ENCODE results near the gene PSMA2.

PSMA2 gene

DNA sequence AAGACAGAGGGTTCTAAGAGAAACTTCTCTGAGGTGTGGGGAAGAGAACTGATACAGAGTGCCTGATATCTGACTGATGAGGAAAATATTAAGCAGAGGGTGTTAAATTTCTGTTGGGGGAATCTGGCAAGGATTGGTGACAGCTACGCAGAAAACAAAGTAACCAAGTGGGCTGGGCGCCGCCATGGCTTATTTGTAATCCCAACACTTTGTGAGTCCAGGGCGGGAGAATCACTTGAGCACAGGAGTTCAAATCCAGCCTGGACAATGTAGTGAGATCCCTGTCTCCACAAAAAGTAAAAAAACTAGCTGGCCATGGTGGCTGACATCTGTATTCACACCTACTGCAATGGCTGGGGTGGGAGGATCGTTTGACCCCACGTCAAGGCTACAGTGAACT is 18.0 kb downstream of the PSMA2 start:
- no peak overlapping the region for H3K27ac ChIP-seq
- TF ChIP-seq ZFX (IDR thresholded peaks at IDR 0.05) = no peak
- TF ChIP-seq, protein P1, sequence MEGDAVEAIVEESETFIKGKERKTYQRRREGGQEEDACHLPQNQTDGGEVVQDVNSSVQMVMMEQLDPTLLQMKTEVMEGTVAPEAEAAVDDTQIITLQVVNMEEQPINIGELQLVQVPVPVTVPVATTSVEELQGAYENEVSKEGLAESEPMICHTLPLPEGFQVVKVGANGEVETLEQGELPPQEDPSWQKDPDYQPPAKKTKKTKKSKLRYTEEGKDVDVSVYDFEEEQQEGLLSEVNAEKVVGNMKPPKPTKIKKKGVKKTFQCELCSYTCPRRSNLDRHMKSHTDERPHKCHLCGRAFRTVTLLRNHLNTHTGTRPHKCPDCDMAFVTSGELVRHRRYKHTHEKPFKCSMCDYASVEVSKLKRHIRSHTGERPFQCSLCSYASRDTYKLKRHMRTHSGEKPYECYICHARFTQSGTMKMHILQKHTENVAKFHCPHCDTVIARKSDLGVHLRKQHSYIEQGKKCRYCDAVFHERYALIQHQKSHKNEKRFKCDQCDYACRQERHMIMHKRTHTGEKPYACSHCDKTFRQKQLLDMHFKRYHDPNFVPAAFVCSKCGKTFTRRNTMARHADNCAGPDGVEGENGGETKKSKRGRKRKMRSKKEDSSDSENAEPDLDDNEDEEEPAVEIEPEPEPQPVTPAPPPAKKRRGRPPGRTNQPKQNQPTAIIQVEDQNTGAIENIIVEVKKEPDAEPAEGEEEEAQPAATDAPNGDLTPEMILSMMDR (conservative IDR thresholded peaks at IDR 0.05) = no peak

DNA sequence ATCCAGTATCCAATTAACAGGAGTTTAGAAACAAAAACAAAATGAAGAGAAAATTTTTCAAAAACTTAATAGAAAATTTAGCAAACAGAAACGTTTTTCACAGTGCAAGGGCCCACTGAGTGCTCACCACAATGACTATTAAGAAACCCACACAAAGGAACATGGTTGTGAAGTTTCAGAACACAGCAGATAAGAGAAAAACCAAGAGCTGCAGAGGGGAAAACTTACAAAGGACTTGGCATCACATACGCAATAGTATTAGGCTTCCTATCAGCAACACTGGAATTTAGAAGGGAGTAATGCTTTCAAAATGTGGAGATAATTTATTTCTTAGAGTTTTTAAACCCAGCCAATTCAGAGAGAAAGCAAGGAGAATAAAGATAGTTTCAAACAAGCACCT is 18.4 kb downstream of the PSMA2 start:
- no peak overlapping the region for H3K27ac ChIP-seq
- TF ChIP-seq ZFX (IDR thresholded peaks at IDR 0.05) = no peak
- TF ChIP-seq, protein P1 (conservative IDR thresholded peaks at IDR 0.05) = no peak

DNA sequence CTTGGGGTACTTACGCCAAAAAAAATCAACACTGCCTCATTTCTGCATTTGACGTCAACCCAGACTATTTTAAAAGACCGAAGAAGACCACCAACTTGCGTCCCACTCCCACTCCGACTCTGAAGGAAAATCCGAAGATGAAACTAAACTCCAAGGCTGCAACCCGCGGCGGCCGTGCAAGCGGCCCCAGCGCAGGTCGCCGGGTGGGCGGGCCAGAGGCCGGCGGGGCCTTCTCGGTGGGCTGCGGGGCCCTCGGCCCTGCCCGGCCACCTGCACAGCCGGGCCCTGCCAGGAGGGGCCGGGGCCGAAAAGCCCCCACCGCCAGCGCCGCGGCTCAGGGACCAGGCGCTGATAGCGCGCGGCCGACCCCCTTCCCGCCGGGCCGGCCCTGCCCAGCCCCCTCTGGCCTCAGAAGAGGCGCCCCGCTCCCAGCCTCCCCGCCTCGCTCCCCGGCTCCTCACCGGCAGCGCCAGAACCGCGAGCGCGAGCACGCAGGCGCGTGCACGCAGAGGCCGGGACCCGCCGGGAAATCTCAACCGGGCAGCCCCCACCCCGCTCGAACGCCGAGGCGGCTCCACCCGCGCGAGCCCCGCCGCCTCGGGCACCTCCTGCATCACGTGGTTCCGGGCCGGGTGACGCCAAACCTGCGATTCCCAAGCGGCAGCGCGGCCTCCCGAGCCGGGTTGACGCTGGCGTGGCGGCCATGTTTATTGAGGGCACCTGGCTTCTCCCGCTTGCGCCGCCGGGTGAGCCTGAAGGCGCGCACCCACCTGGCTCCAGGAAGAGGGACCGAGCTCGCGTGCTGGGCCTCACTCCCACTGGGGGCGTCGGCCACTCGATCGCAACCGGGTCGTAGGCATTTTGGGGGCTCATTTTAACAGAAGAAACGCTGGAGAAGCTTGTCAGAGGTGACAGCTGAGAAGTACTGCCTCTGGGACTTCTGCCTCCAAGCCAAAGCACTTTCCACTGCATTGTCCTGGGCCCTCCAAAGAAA is 20.2 kb downstream of the PSMA2 start, which contains the start of gene C7orf25:
Gene C7orf25 (minus strand): TSS at position 617 of the 994 bp plus-strand sequence. CDS start 1,170 bp downstream, outside the sequence.
- TF ChIP-seq, protein P1 (conservative IDR thresholded peaks at IDR 0.05) = no peak; the same call in 1 of the 2 replicates
- peak; percentile 83 for TF ChIP-seq ZFX (IDR thresholded peaks at IDR 0.05)
- H3K27ac ChIP-seq = peak within 1 kb of the TSS; percentile 90

DNA sequence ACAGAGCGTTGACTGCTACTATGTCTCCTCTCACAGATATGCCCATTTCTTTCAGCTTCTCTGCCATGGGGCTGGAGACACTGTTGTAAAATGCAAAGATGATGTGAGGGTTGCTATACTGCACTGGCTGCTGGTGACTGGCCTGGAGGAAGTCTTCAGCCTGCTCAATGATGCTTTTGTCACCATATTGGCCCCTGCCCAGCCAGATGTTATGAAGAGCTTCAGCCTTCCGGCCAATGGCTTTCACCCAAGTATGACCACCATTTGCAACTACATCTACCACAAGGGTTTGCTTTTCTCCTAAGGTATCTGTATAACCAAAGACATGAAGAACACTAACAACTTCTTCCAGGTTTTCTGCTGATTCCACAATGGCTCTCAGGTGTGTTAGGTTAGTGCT is 21.7 kb downstream of the PSMA2 start:
- TF ChIP-seq, protein P1 (conservative IDR thresholded peaks at IDR 0.05) = no peak
- no peak for TF ChIP-seq ZFX (IDR thresholded peaks at IDR 0.05)

DNA sequence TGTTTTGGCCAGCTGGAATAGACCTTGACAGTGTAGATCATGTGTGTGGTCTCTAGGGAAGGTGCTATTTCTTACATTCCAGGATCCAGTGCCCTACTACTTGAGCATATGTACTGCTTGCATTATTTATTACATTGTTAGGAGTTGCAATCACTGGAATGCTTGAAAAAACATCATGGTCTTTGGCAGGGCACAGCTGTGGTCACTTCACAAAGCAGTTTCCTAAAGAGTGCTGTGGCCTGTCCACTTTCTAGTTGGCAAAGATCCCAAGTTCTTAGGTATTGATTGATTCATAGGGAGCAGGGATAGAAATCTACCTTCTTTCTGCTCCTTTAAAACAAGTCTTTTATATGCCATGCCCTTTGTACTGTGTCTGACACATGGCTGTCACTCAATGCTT is 24.7 kb downstream of the PSMA2 start:
- TF ChIP-seq ZFX (IDR thresholded peaks at IDR 0.05) = no peak
- TF ChIP-seq, protein P1 (conservative IDR thresholded peaks at IDR 0.05) = no peak
- no peak overlapping the region for H3K27ac ChIP-seq

More for the DNA sequence above, 21.7 kb downstream of the PSMA2 start:
- no peak overlapping the region for H3K27ac ChIP-seq

DNA sequence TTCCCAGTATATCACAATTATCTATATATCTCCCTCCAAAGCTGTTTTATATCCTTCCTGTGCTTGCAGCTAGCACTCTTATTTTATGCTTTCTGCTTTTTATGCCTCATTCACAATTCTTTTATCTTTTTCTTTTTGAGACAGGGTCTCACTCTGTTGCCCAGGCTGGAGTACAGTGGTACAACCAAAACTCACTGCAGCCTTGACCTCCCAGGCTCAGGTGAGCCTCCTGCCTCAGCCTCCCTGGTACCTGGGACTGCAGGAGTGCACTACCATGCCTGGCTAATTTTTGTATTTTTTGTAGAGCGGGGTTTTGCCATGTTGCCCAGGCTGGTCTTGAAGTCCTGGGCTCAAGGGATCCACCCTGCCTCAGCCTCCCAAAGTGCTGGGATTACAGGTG is 25.8 kb downstream of the PSMA2 start:
- no peak overlapping the region for H3K27ac ChIP-seq
- TF ChIP-seq, protein P1 (conservative IDR thresholded peaks at IDR 0.05) = no peak
- TF ChIP-seq ZFX (IDR thresholded peaks at IDR 0.05) = no peak

DNA sequence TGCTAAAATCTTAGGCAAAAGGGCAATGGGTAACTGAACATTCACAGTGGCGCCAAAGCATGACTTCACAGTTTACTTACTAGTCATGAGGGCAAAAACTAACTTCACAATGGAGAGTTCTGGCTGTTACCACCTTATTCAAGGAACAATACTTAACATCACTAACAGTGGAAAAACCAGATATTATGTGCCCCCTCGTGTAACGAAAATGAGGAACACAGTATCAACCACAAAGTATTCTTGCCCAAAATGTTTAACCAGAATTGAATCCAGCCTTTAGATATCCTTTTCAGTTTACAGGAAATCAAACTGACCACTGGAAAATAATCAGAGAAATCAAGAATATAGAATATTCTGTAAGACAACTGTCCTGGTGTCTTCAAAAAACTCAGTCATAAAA is 29.6 kb downstream of the PSMA2 start:
- no peak overlapping the region for H3K27ac ChIP-seq
- TF ChIP-seq ZFX (IDR thresholded peaks at IDR 0.05) = no peak
- TF ChIP-seq, protein P1 (conservative IDR thresholded peaks at IDR 0.05) = no peak
